Activated CD4-positive, alpha-beta T cell treated with anti-CD3 and anti-CD28 coated beads, Interleukin-10, Interleukin-2, amounts not matched to agents 100 ng/mL and 50 ng/mL, durations not matched to agents 16 hours and 8 hours (primary cell): Measurements from ENCODE around the gene NDUFB2.
"Not testable (repeated sequence)": the region's sequence is repeated elsewhere in the genome, so short reads cannot be mapped to it uniquely, and the experiment has no call there.

Experiments used
- DNase-seq: peaks from one replicate; pipeline ENCODE4 v3.0.0-alpha.2; 2020

Gene NDUFB2

GRCh38 chr7:140694592-140694991 is 1.9 kb upstream of the NDUFB2 start:
- DNase-seq, result no peak

GRCh38 chr7:140695381-140695780 is 1.1 kb upstream of the NDUFB2 start:
- no peak for DNase-seq

DNA sequence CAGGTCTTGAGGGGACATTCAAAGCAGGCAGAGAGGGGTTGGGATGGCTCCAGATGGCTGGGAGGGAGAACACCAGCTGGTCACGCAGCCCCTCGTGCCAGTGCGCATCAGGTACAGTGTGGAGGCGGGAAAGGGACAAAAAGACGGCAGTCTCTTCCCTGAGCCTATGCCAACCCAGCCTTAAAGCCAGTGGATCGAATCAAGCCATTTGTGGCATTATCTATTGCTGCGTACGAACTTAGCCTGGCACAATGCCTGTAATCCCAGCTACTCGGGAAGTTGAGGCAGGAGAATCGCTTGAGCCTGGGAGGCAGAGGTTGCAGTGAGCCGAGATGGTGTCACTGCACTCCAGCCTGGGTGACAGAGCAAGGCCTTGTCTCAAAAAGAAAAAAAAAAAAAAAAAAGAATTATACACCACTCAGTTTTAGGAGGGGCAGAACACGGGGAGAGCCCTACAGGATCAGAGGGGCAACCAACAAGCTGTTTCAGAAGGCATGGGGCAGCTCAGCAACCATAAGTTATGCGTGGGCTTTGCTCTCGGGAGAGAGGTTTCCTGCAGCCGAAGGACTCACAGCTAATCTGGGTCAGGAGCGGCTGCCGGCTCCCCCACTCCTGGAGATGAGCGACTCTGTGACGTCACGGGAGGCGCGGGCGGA is 356 bp upstream of the NDUFB2 start:
- DNase-seq, result peak; percentile 96

DNA sequence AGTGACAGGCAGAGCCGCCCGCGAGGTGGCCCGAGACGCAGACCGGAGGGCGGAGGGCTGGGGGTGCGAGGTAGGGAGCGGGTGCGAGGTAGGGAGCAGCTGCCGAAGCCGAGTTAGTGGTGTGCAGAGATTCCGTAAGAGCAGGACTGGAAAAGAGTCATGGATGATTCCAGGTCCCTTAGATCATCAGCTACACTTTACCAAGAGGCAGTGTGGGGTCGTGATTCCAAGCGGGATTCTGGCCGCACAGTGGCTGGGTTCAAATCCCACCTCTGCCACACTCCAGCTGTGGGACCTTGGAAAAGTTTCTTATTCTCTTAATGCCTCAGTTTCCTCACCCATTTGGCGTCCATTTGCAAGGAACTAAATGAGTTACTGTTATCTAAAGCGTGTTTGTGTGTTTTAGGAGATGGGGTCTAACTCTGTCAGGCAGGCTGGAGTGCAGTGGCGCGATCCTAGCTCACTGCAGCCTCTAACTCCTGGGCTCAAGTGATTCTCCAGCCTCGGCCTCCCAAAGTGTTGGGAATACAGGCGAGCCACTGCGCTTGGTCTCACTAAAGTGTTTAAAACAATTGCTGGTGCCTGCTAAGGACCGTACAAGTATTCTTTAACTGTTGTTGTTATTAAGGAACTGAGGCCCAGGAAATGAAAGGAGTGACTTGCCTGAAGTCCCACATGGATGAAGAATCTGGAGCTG is 1.1 kb downstream of the NDUFB2 start:
- no peak for DNase-seq

GRCh38 chr7:140698477-140698876 is 2.0 kb downstream of the NDUFB2 start:
- DNase-seq, result no peak

DNA sequence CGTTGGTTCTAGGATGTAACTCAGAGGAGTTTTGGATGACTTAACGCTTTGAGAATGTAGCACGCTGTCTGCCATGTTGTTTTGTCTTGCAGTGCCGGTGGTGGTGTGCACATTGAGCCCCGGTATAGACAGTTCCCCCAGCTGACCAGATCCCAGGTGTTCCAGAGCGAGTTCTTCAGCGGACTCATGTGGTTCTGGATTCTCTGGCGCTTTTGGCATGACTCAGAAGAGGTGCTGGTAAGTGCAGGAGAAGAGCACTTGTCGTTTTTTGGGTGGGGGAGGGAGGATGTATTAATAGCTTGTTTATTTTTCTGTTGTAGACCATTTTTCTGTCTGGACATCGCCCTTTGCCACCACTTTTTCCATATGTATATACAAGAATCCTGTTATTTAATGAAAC is 6.3 kb downstream of the NDUFB2 start:
- no peak for DNase-seq

- no peak for DNase-seq
These were observed 7.7 kb downstream of the NDUFB2 start for GRCh38 chr7:140704205-140704604.

GRCh38 chr7:140707132-140707531 is 10.6 kb downstream of the NDUFB2 start:
- no peak for DNase-seq

DNA sequence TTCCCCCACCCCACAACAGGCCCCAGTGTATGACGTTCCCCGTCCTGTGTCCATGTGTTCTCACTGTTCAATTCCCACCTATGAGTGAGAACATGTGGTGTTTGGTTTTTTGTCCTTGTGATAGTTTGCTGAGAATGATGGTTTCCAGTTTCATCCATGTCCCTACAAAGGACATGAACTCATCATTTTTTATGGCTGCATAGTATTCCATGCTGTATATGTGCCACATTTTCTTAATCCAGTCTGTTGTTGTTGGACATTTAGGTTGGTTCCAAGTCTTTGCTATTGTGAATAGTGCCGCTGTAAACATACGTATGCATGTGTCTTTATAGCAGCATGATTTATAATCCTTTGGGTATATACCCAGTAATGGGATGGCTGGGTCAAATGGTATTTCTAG is 12.3 kb downstream of the NDUFB2 start:
- DNase-seq, result not testable (repeated sequence)

GRCh38 chr7:140712392-140712791 is 15.9 kb downstream of the NDUFB2 start:
- not testable (repeated sequence) for DNase-seq

- no peak for DNase-seq
These were observed 18.0 kb downstream of the NDUFB2 start for GRCh38 chr7:140714331-140715040.

- DNase-seq, result no peak
These were observed 23.2 kb downstream of the NDUFB2 start for GRCh38 chr7:140719721-140720120.

DNA sequence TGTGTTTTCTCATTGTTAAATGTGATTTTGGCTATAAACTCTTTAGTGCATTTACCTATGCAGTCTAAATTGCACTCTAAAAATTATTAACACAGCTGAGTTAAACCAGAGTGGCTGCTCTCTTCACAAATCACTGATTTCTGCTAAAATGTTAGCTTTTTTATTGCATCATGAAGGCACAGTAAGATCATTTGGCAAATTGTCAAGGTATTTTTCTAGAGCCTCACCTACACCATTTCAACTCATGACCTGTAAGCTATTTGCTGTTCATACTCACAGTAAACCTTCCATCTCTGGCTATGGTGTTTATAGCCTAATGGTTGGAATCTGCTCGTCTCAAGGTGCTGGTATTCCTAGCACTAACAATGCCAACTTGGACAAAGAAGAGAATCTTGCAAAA is 25.7 kb downstream of the NDUFB2 start:
- DNase-seq, result no peak

DNA sequence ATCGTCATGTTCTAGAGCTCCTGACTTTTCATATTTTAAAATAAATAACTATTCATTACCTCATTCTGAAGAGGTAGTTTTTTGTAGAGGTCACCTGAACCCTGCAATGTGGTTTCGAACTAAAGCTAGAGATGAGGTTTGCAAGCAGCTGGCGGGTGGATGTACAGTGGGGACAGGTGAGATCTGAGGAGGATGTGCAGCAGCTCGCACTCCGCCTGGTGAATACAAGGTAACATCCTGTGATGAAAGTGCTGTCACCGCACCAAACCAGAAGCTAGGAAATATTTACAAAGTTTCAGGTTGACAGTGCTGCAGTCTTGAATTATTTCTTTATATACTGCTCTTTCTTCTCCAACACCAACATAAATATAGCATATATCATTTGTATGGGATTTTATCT is 26.5 kb downstream of the NDUFB2 start:
- peak; percentile 47 for DNase-seq

- DNase-seq, result no peak
These were observed 27.1 kb downstream of the NDUFB2 start for GRCh38 chr7:140723574-140723973.

GRCh38 chr7:140724706-140725105 is 28.2 kb downstream of the NDUFB2 start:
- no peak for DNase-seq

DNA sequence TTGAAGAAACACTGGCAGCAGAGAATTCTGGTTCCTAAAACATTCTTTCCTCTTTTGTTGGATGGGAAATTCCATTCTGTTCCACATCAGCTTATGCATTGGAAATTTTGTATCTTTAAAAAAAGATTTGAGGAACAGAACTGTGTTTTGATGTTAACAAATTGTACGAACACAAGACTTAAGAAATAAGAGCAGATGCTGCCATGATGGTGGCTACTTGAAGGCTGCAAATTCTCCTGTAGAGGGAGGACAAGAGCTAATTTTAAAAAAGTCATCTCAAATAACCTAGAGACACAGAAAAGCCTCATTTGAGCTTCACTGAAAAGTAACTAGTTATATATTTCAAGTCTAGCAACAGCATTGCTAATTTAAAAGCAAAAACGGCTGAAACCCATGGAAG is 29.8 kb downstream of the NDUFB2 start:
- DNase-seq, result no peak

- DNase-seq, result no peak
These were observed 35.9 kb downstream of the NDUFB2 start for GRCh38 chr7:140732416-140732815.

DNA sequence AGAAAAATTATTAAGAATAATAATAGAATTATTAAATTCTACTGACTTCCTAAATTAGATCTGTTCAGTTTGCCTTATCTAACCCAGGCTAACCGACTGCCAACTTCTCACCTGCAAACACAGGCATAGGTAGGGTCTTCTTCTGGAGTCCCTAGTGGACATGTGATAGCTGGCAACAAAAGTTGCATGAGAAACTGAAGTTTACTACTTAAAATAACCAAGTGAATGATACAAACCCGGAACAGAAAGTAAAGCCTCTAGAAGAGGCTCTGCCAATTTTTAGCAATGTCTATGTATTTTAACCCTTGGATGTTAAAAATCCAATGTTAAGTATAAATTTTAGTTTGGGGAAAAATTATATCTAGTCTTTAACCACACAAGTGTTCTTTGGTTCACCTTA is 37.6 kb downstream of the NDUFB2 start:
- no peak for DNase-seq

GRCh38 chr7:140734729-140735128 is 38.2 kb downstream of the NDUFB2 start:
- DNase-seq, result no peak

- DNase-seq, result no peak
These were observed 41.8 kb downstream of the NDUFB2 start for GRCh38 chr7:140738280-140738679.

GRCh38 chr7:140743255-140743654 is 46.7 kb downstream of the NDUFB2 start:
- DNase-seq, result not testable (repeated sequence)

GRCh38 chr7:140744005-140744404 is 47.5 kb downstream of the NDUFB2 start:
- DNase-seq, result no peak
